PC-9 (cell line): ENCODE measurements around the gene NAT8L. TPM values are rescaled to one million over a fixed set of nuclear protein-coding genes. Genes with fewer than 3 reads are reported as not detected.

Source experiments
- BruUV-seq: library from RNA; stranded (reverse); fragments of 400-500 nt; replicated peaks from 2 replicates; lab custom pipeline; 2021; lab: Mats Ljungman, UMichigan
- CTCF ChIA-PET: fragments of 300-600 bp; sonication (Branson Sonifier 250); formaldehyde crosslinking; loops from one replicate; lab custom pipeline; 2022; ENCODE audit warnings: antibody characterized with exemption; lab: Charles Lee
- POLR2A ChIA-PET: fragments of 300-600 bp; sonication (Branson Sonifier 250); formaldehyde crosslinking; loops from one replicate; lab custom pipeline; 2022; ENCODE audit warnings: antibody characterized with exemption; ENCODE audit not compliant: unreplicated experiment; lab: Charles Lee
- DNase-seq, 2 experiments: peaks; one replicate each; pipeline versions ENCODE4 v3.0.0 to v3.0.0-alpha.2; 2015 to 2022; ENCODE audit warnings: mixed read lengths in 1 of 2
- H2AFZ ChIP-seq: fragments of 200-600 bp; sonication (generic); 2 replicates; pipeline ENCODE4 v1.8.1; 2017; ENCODE audit warnings: antibody characterized with exemption
- H3F3A ChIP-seq: fragments of 200-600 bp; sonication (generic); 2 replicates; pipeline ENCODE4 v1.8.1; 2017; ENCODE audit warnings: antibody characterized with exemption, mild to moderate bottlenecking, low read depth; ENCODE audit not compliant: insufficient read depth
- H3K27ac ChIP-seq: fragments of 200-600 bp; sonication (generic); 2 replicates; pipeline ENCODE4 v1.6.1; 2016; ENCODE audit warnings: mixed run types
- H3K27me3 ChIP-seq: fragments of 200-600 bp; sonication (generic); 2 replicates; pipeline ENCODE4 v1.6.1; 2016; ENCODE audit warnings: low read depth, mixed run types; ENCODE audit not compliant: insufficient read depth
- H3K36me3 ChIP-seq: fragments of 200-600 bp; sonication (generic); 2 replicates; pipeline ENCODE4 v1.6.1; 2016; ENCODE audit warnings: low read depth, mixed run types
- H3K4me1 ChIP-seq: fragments of 200-600 bp; sonication (generic); replicated peaks from 2 replicates; pipeline ENCODE4 v1.6.1; 2016; ENCODE audit warnings: mixed run types; ENCODE audit not compliant: insufficient read depth
- H3K4me2 ChIP-seq: fragments of 200-600 bp; sonication (generic); 2 replicates; pipeline ENCODE4 v1.6.1; 2017; ENCODE audit warnings: mixed run types
- H3K4me3 ChIP-seq: fragments of 200-600 bp; sonication (generic); 2 replicates; pipeline ENCODE4 v1.6.1; 2016; ENCODE audit warnings: mixed run types
- H3K79me2 ChIP-seq: fragments of 200-600 bp; sonication (generic); 2 replicates; pipeline ENCODE4 v1.6.1; 2017; ENCODE audit warnings: low read depth, mixed run types
- H3K9me2 ChIP-seq: fragments of 200-600 bp; sonication (generic); 2 replicates; pipeline ENCODE4 v1.8.1; 2017; ENCODE audit warnings: mild to moderate bottlenecking; ENCODE audit not compliant: insufficient read depth
- H3K9me3 ChIP-seq: fragments of 200-600 bp; sonication (generic); 2 replicates; pipeline ENCODE4 v1.8.1; 2016; ENCODE audit warnings: low read depth; ENCODE audit not compliant: insufficient read depth
- H4K20me1 ChIP-seq: fragments of 200-600 bp; sonication (generic); 2 replicates; pipeline ENCODE4 v1.8.1; 2017; ENCODE audit not compliant: insufficient read depth
- CTCF ChIP-seq: fragments of 200-600 bp; sonication (generic); conservative IDR thresholded peaks from 2 replicates; pipeline ENCODE4 v1.6.1; 2017; ENCODE audit warnings: mixed run types, antibody characterized with exemption, mild to moderate bottlenecking, moderate library complexity
- EZH2 ChIP-seq: fragments of 200-600 bp; sonication (generic); IDR thresholded peaks from 2 replicates; pipeline ENCODE4 v1.8.0; 2017; ENCODE audit warnings: antibody characterized with exemption, low read depth
- intact Hi-C: fragments of 100-400 bp; cut with micrococcal nuclease; formaldehyde crosslinking; loops from one replicate; pipeline ENCODE4 v1.10.0; 2022; ENCODE audit not compliant: unreplicated experiment
- total RNA-seq: library from RNA; stranded (reverse); gene quantifications from 2 replicates; pipeline ENCODE4 v1.2.3, GENCODE V29; 2021

The NAT8L gene
- total RNA-seq, 1 experiment from 2014 or later = 2.1 TPM

GRCh38 chr4:2069161-2069971 is 10.2 kb downstream of the NAT8L start:
- intact Hi-C loops = no loop called here
- Histone ChIP-seq H3K9me2 (no peaks in the 10 kb centered on the region), H3K4me2 (no peak overlapping the region), H4K20me1 (no peaks in the 10 kb centered on the region), H2AFZ (no peak overlapping the region), H3K9me3 (no peaks in the 10 kb centered on the region), H3K27ac (no peak overlapping the region), H3K79me2 (no peaks in the 10 kb centered on the region), H3K36me3 (no peaks in the 10 kb centered on the region), H3K27me3 (no peaks in the 10 kb centered on the region), H3K4me1 (no peaks in the 10 kb centered on the region), H3K4me3 (no peak overlapping the region), H3F3A (peaks cover 3% of the 10 kb centered on the region; the same call in 1 of the 2 replicates)
- BruUV-seq = no TSS peak
- POLR2A ChIA-PET = no interaction called here
- CTCF ChIA-PET = no interaction called here
- DNase-seq = no peak
- TF ChIP-seq CTCF = no peak

GRCh38 chr4:2069986-2070385 is 10.9 kb downstream of the NAT8L start:
- Histone ChIP-seq H3K4me1 (no peaks in the 10 kb centered on the region), H3F3A (peaks cover 3% of the 10 kb centered on the region; the same call in 1 of the 2 replicates), H3K4me2 (no peak overlapping the region), H3K79me2 (no peaks in the 10 kb centered on the region), H3K27ac (no peak overlapping the region), H2AFZ (no peak overlapping the region), H3K9me3 (no peaks in the 10 kb centered on the region), H3K36me3 (no peaks in the 10 kb centered on the region), H4K20me1 (no peaks in the 10 kb centered on the region), H3K27me3 (no peaks in the 10 kb centered on the region), H3K9me2 (no peaks in the 10 kb centered on the region), H3K4me3 (no peak overlapping the region)
- ChIA-PET CTCF (no interaction called here), POLR2A (no interaction called here)
- no TSS peak for BruUV-seq
- intact Hi-C loops = no loop called here
- peak in 1 of 2 experiments; percentile 18 for DNase-seq
- TF ChIP-seq CTCF = no peak

GRCh38 chr4:2070421-2071251 is 11.5 kb downstream of the NAT8L start:
- Histone ChIP-seq H3K27me3 (no peaks in the 10 kb centered on the region), H3K9me3 (no peaks in the 10 kb centered on the region), H3K9me2 (no peaks in the 10 kb centered on the region), H2AFZ (no peak overlapping the region), H4K20me1 (no peaks in the 10 kb centered on the region), H3F3A (peaks cover 3% of the 10 kb centered on the region; the same call in 1 of the 2 replicates), H3K4me3 (no peak overlapping the region), H3K4me2 (no peak overlapping the region), H3K4me1 (no peaks in the 10 kb centered on the region), H3K36me3 (no peaks in the 10 kb centered on the region), H3K27ac (no peak overlapping the region), H3K79me2 (no peaks in the 10 kb centered on the region)
- no peak for DNase-seq
- CTCF ChIA-PET = interaction anchor here (0.6 to 0.7 kb wide), 2 partner anchors 12 to 114 kb away, joined by 3 to 10 read pairs; no protein-coding TSS in a partner anchor
- TF ChIP-seq CTCF (no peak), EZH2 (no peak)
- POLR2A ChIA-PET = no interaction called here
- BruUV-seq = no TSS peak
- intact Hi-C loops = no loop called here
